Activated B cell treated with CpG ODN at 0.5 μM for 24 hours (primary cell): ENCODE measurements around the gene FAF1. TPM values are rescaled to one million over a fixed set of nuclear protein-coding genes. Genes with fewer than 3 reads are reported as not detected.

Source experiments
- ATAC-seq: fragments of 200-7000 bp; cut with Tn5 transposase; one replicate; pipeline ENCODE4 v1.10.0; 2021; ENCODE audit warnings: low read depth, mild to moderate bottlenecking, moderate library complexity
- CTCF ChIA-PET: fragments of 350-600 bp; sonication (Branson Sonifier 250); formaldehyde crosslinking; loops from one replicate; lab custom pipeline; 2021; ENCODE audit warnings: antibody characterized with exemption; lab: Charles Lee
- POLR2A ChIA-PET: fragments of 350-600 bp; sonication (Branson Sonifier 250); formaldehyde crosslinking; loops from one replicate; lab custom pipeline; 2021; ENCODE audit warnings: antibody characterized with exemption; lab: Charles Lee
- DNase-seq: peaks from one replicate; pipeline ENCODE4 v3.0.0; 2022
- H3K27ac Mint-ChIP-seq: one replicate; pipeline ENCODE4 v1.8.0; 2020; ENCODE audit warnings: mixed read lengths
- H3K27me3 Mint-ChIP-seq: one replicate; pipeline ENCODE4 v1.8.0; 2021; ENCODE audit warnings: mixed read lengths
- H3K36me3 Mint-ChIP-seq: one replicate; pipeline ENCODE4 v1.8.0; 2021; ENCODE audit warnings: low read depth, mixed read lengths
- H3K4me1 Mint-ChIP-seq: one replicate; pipeline ENCODE4 v1.8.0; 2021; ENCODE audit warnings: mixed read lengths
- H3K4me3 Mint-ChIP-seq: one replicate; pipeline ENCODE4 v1.8.0; 2020; ENCODE audit warnings: mild to moderate bottlenecking, mixed read lengths
- H3K9me3 Mint-ChIP-seq: one replicate; pipeline ENCODE4 v1.8.0; 2020; ENCODE audit warnings: mixed read lengths
- intact Hi-C: fragments of 100-400 bp; cut with micrococcal nuclease; formaldehyde crosslinking; loops from one replicate; pipeline ENCODE4 v1.15.1; 2024
- total RNA-seq: library from RNA; stranded (reverse); gene quantifications from 2 replicates; pipeline ENCODE4 v1.2.3, GENCODE V29; 2022
- TF ChIP-seq, protein P1 (sequence below): fragments of 200-600 bp; IDR thresholded peaks from one replicate; pipeline ENCODE4 v1.8.0; 2022; ENCODE audit warnings: antibody characterized with exemption, mild to moderate bottlenecking

FAF1 gene
- total RNA-seq, 1 donor from 2014 or later: 61.7 TPM

DNA sequence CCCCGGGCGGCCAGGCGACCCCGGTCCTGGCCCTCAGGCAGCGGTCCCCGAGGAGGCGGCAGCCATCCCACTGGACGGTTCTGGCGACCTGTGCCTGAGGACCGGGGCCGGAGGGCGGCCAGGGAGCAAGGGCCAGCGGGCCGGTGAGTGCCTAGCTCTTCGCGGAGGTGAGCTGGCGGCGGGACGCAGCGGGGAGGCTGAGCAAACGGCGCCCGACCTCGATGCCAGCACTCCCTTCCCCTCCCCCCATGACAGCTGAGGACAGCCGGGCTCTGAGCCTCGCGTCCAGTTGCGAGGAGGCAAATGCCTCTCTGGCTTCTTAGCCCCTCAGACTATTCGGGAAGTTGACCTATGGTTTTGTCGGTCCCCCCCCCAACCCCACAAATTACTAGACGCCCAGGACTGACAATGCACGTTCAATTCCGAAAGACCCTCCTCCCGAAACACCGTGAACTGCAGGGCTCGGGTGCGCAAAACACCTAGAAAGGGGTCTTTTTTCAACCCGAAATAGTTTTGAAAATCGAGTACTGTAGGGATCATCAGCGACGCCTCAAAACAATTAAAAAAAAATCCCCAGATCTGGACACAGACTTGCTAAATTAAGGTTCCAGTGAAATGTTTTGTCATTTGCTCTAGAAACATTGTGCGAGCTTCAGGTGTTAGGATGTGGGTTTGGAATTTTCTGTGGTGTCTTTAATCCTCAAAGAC, 18.2 kb upstream of the FAF1 start:
- Mint-ChIP-seq H3K4me3 (peak overlapping the region; percentile 80), H3K4me1 (peaks cover 22% of the 10 kb centered on the region), H3K27me3 (peaks cover 18% of the 10 kb centered on the region), H3K36me3 (peaks cover 2% of the 10 kb centered on the region), H3K9me3 (no peaks in the 10 kb centered on the region), H3K27ac (peak overlapping the region; percentile 68)
- intact Hi-C loops: loop anchor here (10.0 kb wide), 2 partner anchors 553 to 1727 kb away; partner anchors contain the start of gene DMRTA2
- ChIA-PET CTCF (interaction anchor here (1.0 to 1.2 kb wide), 3 partner anchors 10 to 791 kb away, joined by 3 to 5 read pairs (median 3); no protein-coding TSS in a partner anchor), POLR2A (interaction anchor here (3.8 to 4.3 kb wide), 2 partner anchors 10 to 17 kb away, joined by 21 to 35 read pairs; partner anchors contain the start of gene FAF1)
- DNase-seq (peak; percentile 52), ATAC-seq (peak; percentile 29)
- TF ChIP-seq, protein P1, sequence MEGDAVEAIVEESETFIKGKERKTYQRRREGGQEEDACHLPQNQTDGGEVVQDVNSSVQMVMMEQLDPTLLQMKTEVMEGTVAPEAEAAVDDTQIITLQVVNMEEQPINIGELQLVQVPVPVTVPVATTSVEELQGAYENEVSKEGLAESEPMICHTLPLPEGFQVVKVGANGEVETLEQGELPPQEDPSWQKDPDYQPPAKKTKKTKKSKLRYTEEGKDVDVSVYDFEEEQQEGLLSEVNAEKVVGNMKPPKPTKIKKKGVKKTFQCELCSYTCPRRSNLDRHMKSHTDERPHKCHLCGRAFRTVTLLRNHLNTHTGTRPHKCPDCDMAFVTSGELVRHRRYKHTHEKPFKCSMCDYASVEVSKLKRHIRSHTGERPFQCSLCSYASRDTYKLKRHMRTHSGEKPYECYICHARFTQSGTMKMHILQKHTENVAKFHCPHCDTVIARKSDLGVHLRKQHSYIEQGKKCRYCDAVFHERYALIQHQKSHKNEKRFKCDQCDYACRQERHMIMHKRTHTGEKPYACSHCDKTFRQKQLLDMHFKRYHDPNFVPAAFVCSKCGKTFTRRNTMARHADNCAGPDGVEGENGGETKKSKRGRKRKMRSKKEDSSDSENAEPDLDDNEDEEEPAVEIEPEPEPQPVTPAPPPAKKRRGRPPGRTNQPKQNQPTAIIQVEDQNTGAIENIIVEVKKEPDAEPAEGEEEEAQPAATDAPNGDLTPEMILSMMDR: no peak

DNA sequence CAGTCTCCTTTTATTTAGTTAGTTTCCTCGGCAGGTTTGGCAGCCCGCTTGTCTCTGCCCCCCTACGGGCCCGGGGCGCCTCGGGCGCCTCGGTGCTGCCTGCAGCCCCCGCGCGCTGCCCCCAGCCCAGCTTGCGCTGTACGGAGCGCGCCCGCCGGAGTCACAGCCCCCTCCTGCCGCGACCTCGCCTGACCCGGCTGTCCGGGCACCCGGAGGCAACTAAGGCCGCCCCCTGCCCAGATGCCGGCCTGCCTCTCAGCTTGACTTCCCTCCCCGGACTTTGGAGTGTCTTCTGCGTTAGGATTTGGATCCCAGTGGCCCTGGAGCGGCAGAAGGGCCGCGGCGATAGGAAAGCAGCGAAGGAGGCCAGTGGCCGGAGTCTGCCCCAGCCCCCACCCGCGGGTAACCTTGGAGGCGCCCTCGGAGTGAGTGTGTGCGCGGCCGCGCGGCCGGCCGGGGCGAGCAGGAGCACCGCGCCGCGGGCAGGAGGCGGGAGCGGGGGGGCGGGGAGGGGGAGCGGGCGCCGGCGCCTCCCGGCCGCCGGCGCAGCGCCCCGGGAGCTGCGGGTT, 17.6 kb upstream of the FAF1 start:
- Mint-ChIP-seq H3K9me3 (no peaks in the 10 kb centered on the region), H3K27ac (no peak overlapping the region), H3K27me3 (peaks cover 18% of the 10 kb centered on the region), H3K4me3 (peak overlapping the region; percentile 85), H3K4me1 (peaks cover 22% of the 10 kb centered on the region), H3K36me3 (peaks cover 2% of the 10 kb centered on the region)
- intact Hi-C loops: loop anchor here (1.0 to 10.0 kb wide), 3 partner anchors 8 to 1727 kb away; partner anchors contain the start of gene DMRTA2
- TF ChIP-seq, protein P1: no peak
- peak; percentile 49 for DNase-seq
- CTCF ChIA-PET: interaction anchor here (1.2 kb wide), 2 partner anchors 9 to 792 kb away, joined by 3 to 5 read pairs; no protein-coding TSS in a partner anchor
- ATAC-seq: peak; percentile 51
- POLR2A ChIA-PET: interaction anchor here (0.7 to 4.3 kb wide), 3 partner anchors 9 to 598 kb away, joined by 12 to 35 read pairs (median 21); partner anchors contain the start of gene FAF1

DNA sequence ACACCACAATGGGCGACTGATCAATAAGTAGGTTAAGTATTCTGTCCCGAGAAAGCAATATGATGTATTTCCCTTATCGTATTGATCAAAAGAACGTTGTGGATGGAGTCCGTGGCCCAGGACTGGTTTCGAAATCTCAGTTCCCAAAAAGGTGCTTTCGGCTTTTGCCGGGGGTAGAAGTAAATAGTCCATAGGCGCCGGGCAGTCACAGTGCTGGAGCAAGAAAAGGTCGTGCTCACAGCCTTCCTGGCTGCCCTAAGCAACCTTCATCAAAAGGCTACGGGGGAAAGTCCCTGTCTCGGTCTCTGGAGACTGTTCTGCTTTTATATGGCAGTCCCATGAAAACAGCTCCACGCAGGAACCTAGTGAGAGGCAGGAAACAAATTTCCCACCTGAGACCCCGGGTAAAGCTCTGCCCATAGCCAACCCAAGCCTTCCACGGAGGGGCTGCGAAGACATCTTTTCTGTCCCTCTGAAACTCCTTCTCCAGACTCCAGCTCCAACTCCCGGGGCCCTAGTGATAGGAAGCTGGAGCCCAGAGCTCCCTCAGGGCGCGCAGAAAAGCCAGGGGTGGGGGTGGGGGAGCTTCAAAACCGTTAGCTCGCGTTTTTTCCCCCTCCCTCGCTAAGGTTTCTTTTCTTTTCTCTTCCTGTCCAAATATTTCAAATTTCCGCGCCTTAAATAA, 17.0 kb upstream of the FAF1 start:
- TF ChIP-seq, protein P1: no peak
- intact Hi-C loops: loop anchor here (1.0 to 10.0 kb wide), 3 partner anchors 8 to 1728 kb away; partner anchors contain the start of gene DMRTA2
- H3K27me3 Mint-ChIP-seq: peaks cover 18% of the 10 kb centered on the region
- DNase-seq (peak; percentile 28), ATAC-seq (peak; percentile 72)
- CTCF ChIA-PET: interaction anchor here (1.2 kb wide), 2 partner anchors 9 to 792 kb away, joined by 3 to 5 read pairs; no protein-coding TSS in a partner anchor
- H3K4me1 Mint-ChIP-seq: peaks cover 22% of the 10 kb centered on the region
- H3K27ac Mint-ChIP-seq: peak overlapping the region; percentile 56
- POLR2A ChIA-PET: interaction anchor here (0.6 to 4.3 kb wide), 4 partner anchors 8 to 1479 kb away, joined by 4 to 35 read pairs (median 16); partner anchors contain the start of gene FAF1
- H3K9me3 Mint-ChIP-seq: no peaks in the 10 kb centered on the region
- peaks cover 2% of the 10 kb centered on the region for H3K36me3 Mint-ChIP-seq
- H3K4me3 Mint-ChIP-seq: peak overlapping the region; percentile 85

DNA sequence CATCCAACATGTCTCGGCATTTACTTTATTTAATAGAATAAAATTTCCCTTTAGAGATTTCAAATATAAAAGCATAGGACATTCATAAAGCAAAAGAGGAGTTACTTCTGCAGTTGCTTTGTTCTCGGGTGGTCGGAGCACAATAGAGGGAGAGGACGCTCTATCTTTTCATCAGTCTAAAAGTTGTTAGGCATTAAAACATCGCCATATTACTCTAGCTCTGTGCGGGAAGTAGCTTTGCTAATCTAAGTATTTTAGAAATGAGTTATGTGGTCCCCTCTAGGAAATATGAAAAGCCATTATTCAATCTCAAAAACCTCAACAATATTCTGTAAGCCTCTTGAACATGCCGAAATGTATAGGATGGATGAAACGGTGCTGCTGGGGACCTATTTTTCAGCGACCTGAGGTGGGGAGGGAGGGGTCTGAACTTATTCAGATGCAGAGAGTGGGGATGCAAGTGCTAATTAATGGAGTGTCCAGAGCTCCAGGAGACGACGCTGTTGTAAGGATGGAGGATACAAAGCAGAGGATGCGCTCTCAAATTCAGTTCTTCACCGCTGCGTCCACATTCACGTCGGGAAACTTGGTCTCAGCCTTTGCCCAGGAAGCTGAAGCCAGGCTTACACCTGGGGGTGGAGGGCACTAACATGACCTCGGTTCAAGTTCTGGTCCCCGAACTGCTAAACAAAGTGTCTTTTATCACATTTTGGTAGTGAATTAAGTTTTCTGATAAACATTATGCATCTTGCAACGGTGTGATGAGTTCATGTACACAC, 16.2 kb upstream of the FAF1 start:
- Mint-ChIP-seq H3K27ac (peak overlapping the region; percentile 56), H3K9me3 (no peaks in the 10 kb centered on the region), H3K27me3 (peaks cover 18% of the 10 kb centered on the region), H3K4me3 (peak overlapping the region; percentile 85), H3K36me3 (peaks cover 2% of the 10 kb centered on the region), H3K4me1 (peaks cover 22% of the 10 kb centered on the region)
- no peak for ATAC-seq
- CTCF ChIA-PET: no interaction called here
- no peak for DNase-seq
- POLR2A ChIA-PET: interaction anchor here (0.6 to 4.3 kb wide), 3 partner anchors 8 to 1480 kb away, joined by 4 to 35 read pairs (median 21); partner anchors contain the start of gene FAF1
- TF ChIP-seq, protein P1: no peak
- intact Hi-C loops: loop anchor here (10.0 kb wide), 2 partner anchors 551 to 1729 kb away; partner anchors contain the start of gene DMRTA2
